GM12801 (cell line): Measurements from ENCODE around the gene SHROOM4.

Experiments used
- CTCF ChIP-seq: IDR thresholded peaks from one replicate; pipeline ENCODE4 v1.5.1; 2011; ENCODE audit warnings: control low read depth; ENCODE audit not compliant: insufficient read length; ENCODE audit errors: extremely low read depth

Gene SHROOM4

GRCh38 chrX:50622751-50623150, 191.2 kb downstream of the SHROOM4 start:
- no peak for TF ChIP-seq CTCF

GRCh38 chrX:50618788-50619558, 195.0 kb downstream of the SHROOM4 start:
- no peak for TF ChIP-seq CTCF

GRCh38 chrX:50617183-50617582, 196.8 kb downstream of the SHROOM4 start:
- no peak for TF ChIP-seq CTCF

GRCh38 chrX:50615570-50616158, 198.3 kb downstream of the SHROOM4 start:
- TF ChIP-seq CTCF, result no peak

GRCh38 chrX:50614460-50614859, 199.5 kb downstream of the SHROOM4 start:
- no peak for TF ChIP-seq CTCF

GRCh38 chrX:50613846-50614245, 200.1 kb downstream of the SHROOM4 start:
- TF ChIP-seq CTCF, result no peak

- TF ChIP-seq CTCF, result no peak
Measured at GRCh38 chrX:50609796-50610195, 204.2 kb downstream of the SHROOM4 start.
